HL-60 (cell line): ENCODE results near the gene TFR2.
A peak's percentile ranks its signal among the peaks of the same experiment; 100 is the strongest.

Experiments
- DNase-seq, 2 experiments: peaks; one replicate each; pipeline ENCODE4 v3.0.0-alpha.2; 2010 to 2020; ENCODE audit warnings: low read depth in 1 of 2, low spot score in 1 of 2
- H3K27ac ChIP-seq: fragments of 250-450 bp; sonication (Bioruptor Pico); replicated peaks from 2 replicates; pipeline ENCODE4 v1.5.1; 2020; ENCODE audit warnings: mild to moderate bottlenecking, moderate library complexity
- H3K27me3 ChIP-seq: fragments of 250-450 bp; sonication (Bioruptor Pico); 2 replicates; pipeline ENCODE4 v1.5.1; 2021; ENCODE audit warnings: mild to moderate bottlenecking, moderate library complexity; ENCODE audit not compliant: insufficient read depth, poor library complexity, severe bottlenecking
- H3K4me3 ChIP-seq: replicated peaks from 2 replicates; pipeline ENCODE4 v1.5.1; 2011; ENCODE audit warnings: mild to moderate bottlenecking, control low read depth, low read length; ENCODE audit not compliant: insufficient read depth
- CTCF ChIP-seq: IDR thresholded peaks from one replicate; pipeline ENCODE4 v1.5.1; 2011; ENCODE audit warnings: low read length, control low read depth, inconsistent platforms; ENCODE audit not compliant: insufficient read depth
- GABPA ChIP-seq: IDR thresholded peaks from 2 replicates; pipeline ENCODE4 v1.6.1; 2012; ENCODE audit warnings: low read depth
- POLR2AphosphoS5 ChIP-seq: IDR thresholded peaks from 2 replicates; pipeline ENCODE4 v1.6.1; 2012; ENCODE audit warnings: low read depth
- REST ChIP-seq: IDR thresholded peaks from 2 replicates; pipeline ENCODE4 v1.6.1; 2012; ENCODE audit warnings: low read depth; ENCODE audit not compliant: insufficient replicate concordance
- SPI1 ChIP-seq: IDR thresholded peaks from 2 replicates; pipeline ENCODE4 v1.6.1; 2012; ENCODE audit warnings: low read depth, mild to moderate bottlenecking, borderline replicate concordance

The TFR2 gene

DNA sequence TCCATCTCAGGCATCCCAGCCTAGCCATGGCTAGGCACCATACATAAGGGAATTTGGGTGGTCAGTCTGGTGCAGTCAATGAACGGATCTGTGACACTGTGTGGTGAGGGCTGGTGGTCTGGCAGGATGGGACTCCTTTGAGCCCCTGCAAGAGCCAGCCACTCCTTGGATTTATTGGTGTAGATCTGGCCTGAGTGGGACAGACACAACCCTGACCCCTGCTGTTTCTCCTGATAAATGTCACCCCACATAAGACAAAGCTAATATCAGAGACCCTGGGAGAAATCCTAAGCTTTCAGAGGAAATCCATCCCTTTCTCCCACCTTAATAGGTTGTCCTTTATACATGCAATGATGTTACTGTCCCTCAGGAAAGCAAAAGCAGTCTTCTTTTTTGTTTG is 52.9 kb downstream of the TFR2 start:
- TF ChIP-seq POLR2AphosphoS5: no peak
- TF ChIP-seq CTCF: peak; percentile 32
- Histone ChIP-seq H3K4me3 (no peak overlapping the region), H3K27ac (no peak overlapping the region), H3K27me3 (no peaks in the 10 kb centered on the region)
- peak in 1 of 2 experiments; percentile 33 for DNase-seq

DNA sequence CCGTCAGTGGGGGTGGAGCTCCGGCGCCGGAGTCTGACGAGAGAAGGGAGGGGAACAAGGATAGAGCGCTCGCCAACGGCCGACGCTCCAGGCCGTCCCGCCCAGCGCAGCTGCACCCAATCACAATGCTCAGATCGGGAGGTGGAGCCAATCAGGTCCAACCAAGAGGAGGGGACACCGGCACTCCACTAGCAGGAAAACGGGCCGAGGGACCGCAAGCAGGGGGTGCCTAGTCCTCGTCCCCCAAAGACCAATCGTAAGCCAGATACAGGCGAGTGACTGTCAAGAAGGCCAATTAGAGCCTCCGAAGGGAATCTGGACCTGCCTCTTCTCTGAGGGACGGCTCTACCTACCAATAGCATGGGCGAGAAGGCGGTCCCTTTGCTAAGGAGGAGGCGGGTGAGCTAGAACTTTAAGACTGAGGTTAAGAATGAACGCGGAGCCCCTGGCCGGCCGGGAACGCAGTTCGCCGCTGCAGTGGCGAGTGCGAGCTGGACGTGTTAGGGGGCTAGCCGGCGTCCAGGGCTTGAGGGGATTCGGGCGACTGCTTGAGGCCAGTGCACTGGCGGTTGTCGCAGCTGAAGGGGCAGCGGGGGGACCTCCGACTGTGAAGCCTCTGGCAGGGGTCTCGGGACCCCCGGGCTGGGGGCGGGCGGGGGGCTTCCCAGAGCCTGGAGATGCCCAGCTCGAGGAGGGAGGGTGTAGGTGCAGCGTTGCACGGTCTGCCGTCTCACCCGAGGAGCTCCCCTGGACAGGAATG is 54.9 kb downstream of the TFR2 start, which contains the start of gene FBXO24:
Gene FBXO24, plus strand, starts transcription at position 63 of the 760 bp plus-strand sequence. Its CDS starts 298 bp downstream, at position 361.
- Histone ChIP-seq H3K27ac (peak within 1 kb of the TSS; percentile 94), H3K27me3 (no peaks in the 10 kb centered on the region), H3K4me3 (peak within 1 kb of the TSS; percentile 94)
- peak; percentile 100 for DNase-seq
- TF ChIP-seq GABPA: peak; percentile 26; the same call in 1 of the 2 replicates
- no peak for TF ChIP-seq SPI1

DNA sequence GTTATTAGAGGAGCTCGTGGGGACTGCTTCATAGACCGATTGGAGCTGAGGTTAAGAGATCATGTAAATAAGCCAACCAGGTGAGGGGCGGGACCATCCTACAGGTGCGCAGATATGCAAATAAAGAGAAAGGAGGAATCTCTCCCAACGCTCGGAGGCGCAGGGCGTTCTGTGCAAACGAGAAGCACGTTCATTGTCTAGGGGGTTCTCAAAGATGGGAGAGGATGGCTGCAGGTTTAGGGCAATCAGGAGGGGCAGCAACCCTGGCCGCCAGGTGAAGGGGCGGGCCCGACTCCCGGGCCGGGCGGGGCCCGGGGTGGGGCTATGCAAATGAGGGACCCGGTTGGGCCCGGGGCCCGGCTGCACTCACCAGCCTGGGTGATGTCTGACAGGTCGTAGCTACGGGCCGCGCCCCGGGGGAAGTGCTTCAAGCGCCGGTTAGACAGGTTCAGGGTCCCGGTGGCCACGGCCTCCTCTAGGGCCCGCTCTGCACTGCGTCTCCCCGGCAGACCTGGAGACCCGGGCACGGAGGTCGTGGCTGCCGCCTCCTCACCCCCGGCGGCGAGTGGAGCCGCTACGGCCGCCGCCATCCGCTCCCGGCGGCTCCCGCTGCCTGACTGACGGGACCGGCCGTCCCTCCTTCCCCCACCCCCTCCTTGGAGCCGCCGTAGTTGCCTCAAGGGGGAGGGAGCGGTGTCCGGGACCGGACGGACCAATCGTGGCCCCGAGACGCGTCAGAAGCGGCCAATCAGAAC is 55.7 kb downstream of the TFR2 start, which contains the start of gene LRCH4:
Gene LRCH4, minus strand, starts transcription at position 619 of the 755 bp plus-strand sequence. Its CDS starts 29 bp downstream, at position 590.
- Histone ChIP-seq H3K27me3 (no peaks in the 10 kb centered on the region), H3K27ac (peak within 1 kb of the TSS; percentile 94), H3K4me3 (peak within 1 kb of the TSS; percentile 94)
- TF ChIP-seq GABPA (peak; percentile 32), POLR2AphosphoS5 (peak; percentile 96), SPI1 (no peak), REST (peak; percentile 56)
- DNase-seq: peak in 1 of 2 experiments; percentile 31

- no peaks in the 10 kb centered on the region for H3K27me3 ChIP-seq
- peak overlapping the region; percentile 94 for H3K4me3 ChIP-seq
- no peak for DNase-seq
- H3K27ac ChIP-seq: peak overlapping the region; percentile 94
- no peak for TF ChIP-seq SPI1
Measured at GRCh38 chr7:100584683-100585510, 56.5 kb downstream of the TFR2 start.

DNA sequence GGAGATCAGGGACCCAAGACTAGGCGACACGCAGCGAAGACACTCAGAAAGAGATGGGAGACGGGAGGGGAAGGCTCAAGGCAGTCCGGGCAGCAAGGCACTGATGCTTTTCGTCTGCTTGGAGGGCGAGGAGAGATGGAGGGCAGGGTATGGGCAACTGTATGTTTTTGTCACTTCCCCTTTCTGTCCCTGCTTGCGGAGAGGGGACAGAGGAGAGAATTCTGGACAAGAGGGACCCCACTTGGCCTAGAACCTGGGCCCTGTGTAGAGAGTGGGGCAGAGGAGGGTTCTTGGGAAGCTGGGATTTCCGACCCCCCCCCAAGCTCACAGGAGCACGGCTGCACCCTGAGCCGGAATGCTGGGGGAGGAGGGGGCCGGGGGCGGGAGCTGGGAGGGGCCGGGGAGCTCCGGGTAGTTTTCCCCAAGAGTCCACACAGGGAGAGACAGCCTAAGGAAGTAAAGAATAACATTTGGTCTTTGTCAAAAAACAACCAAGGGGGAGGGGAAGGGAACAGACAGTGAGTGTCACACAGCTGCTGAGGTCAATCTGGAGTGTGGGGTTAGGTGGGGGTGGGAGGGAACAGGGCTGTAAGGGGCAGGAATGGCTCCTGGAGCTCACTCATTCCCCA is 57.2 kb downstream of the TFR2 start:
- Histone ChIP-seq H3K4me3 (peak overlapping the region; percentile 94), H3K27me3 (no peaks in the 10 kb centered on the region), H3K27ac (peak overlapping the region; percentile 94)
- TF ChIP-seq REST: peak; percentile 58
- peak; percentile 94 for TF ChIP-seq SPI1
- no peak for TF ChIP-seq POLR2AphosphoS5
- peak in 1 of 2 experiments; percentile 53 for DNase-seq
